ENCODE data around the gene DGUOK.

DGUOK gene

GRCh38 chr2:74007121-74007520 lies 80.4 kb downstream of the DGUOK start:
- no peak overlapping the region for H3K27ac ChIP-seq (ENCODE audit: low read depth, low read length, severe bottlenecking)
- H3K4me3 ChIP-seq (ENCODE audit: extremely low read depth, insufficient read depth, low read length, poor library complexity, severe bottlenecking): no peak overlapping the region
- no peaks in the 10 kb centered on the region for H3K9me3 ChIP-seq (ENCODE audit: control insufficient read depth, low read length)
- peaks cover 47% of the 10 kb centered on the region for H3K36me3 ChIP-seq (ENCODE audit: control insufficient read depth, insufficient read depth, low read length)
- peaks cover 39% of the 10 kb centered on the region for H3K4me1 ChIP-seq (ENCODE audit: control insufficient read depth, insufficient read depth, low read length, poor library complexity, severe bottlenecking)
- 79 to 86% methylated on average over 2 to 4 of the region's 4 CpGs for WGBS, 2 experiments (ENCODE audit: insufficient coverage in 2 of 2)

DNA sequence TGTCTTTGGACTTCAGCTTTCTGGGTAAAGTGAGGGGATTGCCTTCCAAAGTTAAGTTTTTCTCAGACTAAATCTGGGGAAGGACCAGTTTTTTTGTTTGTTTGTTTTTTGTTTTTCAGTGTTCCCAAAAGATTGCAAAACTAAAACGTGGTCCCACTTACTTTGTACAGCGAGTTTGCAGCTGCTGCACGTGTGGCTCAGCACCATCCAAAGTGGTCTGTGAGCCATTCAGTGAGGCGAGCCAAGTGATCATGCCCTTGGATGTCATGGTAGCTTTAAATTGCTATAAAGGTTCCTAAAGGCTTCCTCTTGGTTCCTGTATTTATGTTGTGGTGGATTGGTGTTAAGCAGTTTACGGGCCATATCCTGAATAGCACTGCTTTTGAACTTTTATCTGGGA lies 81.0 kb downstream of the DGUOK start:
- no peak overlapping the region for H3K4me3 ChIP-seq (ENCODE audit: extremely low read depth, insufficient read depth, low read length, poor library complexity, severe bottlenecking)
- 96 to 98% methylated on average over 3 to 4 of the region's 5 CpGs for WGBS, 2 experiments (ENCODE audit: insufficient coverage in 2 of 2)
- H3K9me3 ChIP-seq (ENCODE audit: control insufficient read depth, low read length): no peaks in the 10 kb centered on the region
- H3K36me3 ChIP-seq (ENCODE audit: control insufficient read depth, insufficient read depth, low read length): peaks cover 52% of the 10 kb centered on the region
- H3K4me1 ChIP-seq (ENCODE audit: control insufficient read depth, insufficient read depth, low read length, poor library complexity, severe bottlenecking): peaks cover 39% of the 10 kb centered on the region
- H3K27ac ChIP-seq (ENCODE audit: low read depth, low read length, severe bottlenecking): no peak overlapping the region
